ENCODE results near the gene CCDC102A.

Gene CCDC102A

DNA sequence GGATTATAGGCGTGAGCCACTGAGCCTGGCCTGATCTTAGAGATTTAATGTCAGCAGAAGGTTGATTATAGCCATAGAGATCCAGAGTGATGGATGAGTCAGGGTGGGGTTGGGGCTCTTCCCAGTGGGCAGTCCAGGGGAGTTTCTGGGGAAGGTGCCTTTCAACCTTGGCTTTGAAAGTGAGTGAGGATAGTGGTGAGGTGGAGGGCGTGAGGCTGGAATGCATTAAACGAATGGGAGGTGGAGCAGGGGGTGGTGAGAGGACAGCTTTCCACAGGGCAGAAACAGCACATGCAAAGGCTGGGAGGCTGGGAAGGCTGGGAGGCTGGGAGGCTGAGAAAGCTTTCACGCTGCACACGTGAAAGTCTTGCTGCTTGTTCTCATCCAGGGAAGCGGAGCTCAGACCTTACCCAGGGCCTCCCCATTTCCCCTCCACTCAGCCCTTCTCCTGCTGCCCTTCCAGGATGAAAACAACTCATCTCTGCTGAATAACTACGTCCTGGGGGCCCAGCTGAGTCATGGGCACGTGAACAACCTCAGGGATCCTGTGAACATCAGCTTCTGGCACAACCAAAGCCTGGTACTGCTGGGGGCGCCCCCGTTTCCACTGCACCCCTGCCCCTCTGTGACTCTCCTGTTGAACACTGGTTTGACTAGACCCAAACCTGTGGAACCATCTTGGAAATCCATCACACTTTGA lies 28.4 kb upstream of the CCDC102A start:
- DNase-seq (ENCODE audit: low spot score): no peak
- TF ChIP-seq, protein P1, sequence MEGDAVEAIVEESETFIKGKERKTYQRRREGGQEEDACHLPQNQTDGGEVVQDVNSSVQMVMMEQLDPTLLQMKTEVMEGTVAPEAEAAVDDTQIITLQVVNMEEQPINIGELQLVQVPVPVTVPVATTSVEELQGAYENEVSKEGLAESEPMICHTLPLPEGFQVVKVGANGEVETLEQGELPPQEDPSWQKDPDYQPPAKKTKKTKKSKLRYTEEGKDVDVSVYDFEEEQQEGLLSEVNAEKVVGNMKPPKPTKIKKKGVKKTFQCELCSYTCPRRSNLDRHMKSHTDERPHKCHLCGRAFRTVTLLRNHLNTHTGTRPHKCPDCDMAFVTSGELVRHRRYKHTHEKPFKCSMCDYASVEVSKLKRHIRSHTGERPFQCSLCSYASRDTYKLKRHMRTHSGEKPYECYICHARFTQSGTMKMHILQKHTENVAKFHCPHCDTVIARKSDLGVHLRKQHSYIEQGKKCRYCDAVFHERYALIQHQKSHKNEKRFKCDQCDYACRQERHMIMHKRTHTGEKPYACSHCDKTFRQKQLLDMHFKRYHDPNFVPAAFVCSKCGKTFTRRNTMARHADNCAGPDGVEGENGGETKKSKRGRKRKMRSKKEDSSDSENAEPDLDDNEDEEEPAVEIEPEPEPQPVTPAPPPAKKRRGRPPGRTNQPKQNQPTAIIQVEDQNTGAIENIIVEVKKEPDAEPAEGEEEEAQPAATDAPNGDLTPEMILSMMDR (IDR thresholded peaks at IDR 0.05; ENCODE audit: extremely low read depth, missing control alignments): no peak

GRCh38 chr16:57563761-57564160 lies 27.4 kb upstream of the CCDC102A start:
- DNase-seq (ENCODE audit: low spot score): no peak
- TF ChIP-seq, protein P1 (IDR thresholded peaks at IDR 0.05; ENCODE audit: extremely low read depth, missing control alignments): no peak

DNA sequence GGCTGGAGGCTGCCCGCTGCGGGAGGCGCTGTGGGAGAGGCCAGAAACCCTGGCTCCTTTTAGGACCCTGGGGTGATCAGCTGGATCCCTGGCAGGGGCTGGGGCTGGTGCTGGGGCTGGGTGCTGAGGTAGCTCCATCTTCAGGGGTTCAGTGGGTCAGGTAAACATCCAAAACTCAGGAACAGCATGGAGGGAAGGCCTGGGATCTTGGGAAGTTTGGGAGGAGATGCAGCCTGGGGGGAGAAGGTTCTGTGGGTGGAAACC lies 27.0 kb upstream of the CCDC102A start:
- no peak for DNase-seq (ENCODE audit: low spot score)
- TF ChIP-seq, protein P1 (IDR thresholded peaks at IDR 0.05; ENCODE audit: extremely low read depth, missing control alignments): no peak

DNA sequence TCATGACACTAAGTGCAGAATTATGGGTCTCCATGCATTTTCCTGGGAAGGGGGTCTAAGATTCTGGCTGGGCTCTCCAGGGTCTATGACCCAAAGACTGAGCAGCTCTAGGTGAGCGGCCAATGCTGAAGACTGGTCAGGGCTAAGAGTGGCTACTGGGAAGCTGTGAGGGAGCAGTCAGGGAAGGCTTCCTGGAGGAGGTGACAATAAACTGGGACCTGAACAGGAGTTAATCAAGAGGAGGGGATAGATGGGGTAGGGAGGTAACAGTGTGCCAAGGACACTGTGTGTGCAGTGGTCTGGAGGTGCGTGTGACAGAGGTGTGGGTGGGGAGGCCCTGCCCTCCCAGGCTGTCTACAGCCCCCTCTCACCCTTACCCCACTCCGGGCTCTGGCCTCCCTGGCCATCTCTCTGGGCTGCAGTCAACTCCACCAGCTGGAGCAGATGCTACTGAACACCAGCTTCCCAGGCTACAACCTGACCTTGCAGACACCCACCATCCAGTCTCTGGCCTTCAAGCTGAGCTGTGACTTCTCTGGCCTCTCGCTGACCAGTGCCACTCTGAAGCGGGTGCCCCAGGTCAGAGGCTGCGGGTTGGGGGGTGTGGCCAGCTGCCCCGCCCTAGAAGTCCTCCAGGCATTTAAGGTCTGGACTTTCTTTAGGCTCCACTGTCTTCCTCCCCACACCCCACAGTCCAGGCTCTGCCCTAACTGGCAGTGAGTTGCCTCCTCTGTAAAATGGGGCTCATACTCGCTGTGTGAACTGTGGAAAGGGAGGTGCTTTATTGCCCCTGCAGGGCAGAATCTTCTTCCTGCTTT lies 26.5 kb upstream of the CCDC102A start:
- TF ChIP-seq, protein P1 (IDR thresholded peaks at IDR 0.05; ENCODE audit: extremely low read depth, missing control alignments): no peak
- DNase-seq (ENCODE audit: low spot score): no peak

- TF ChIP-seq, protein P1 (IDR thresholded peaks at IDR 0.05; ENCODE audit: extremely low read depth, missing control alignments): no peak
- DNase-seq (ENCODE audit: low spot score): no peak
Measured at GRCh38 chr16:57562066-57562465, 25.7 kb upstream of the CCDC102A start.

- DNase-seq (ENCODE audit: low spot score): no peak
- TF ChIP-seq, protein P1 (IDR thresholded peaks at IDR 0.05; ENCODE audit: extremely low read depth, missing control alignments): no peak
Measured at GRCh38 chr16:57559072-57559790, 22.9 kb upstream of the CCDC102A start.
